ENCODE data around the gene RAB8B. TPM values are rescaled to one million over a fixed set of nuclear protein-coding genes. Genes with fewer than 3 reads are reported as not detected.
"Not testable (repeated sequence)": the region's sequence is repeated elsewhere in the genome, so short reads cannot be mapped to it uniquely, and the experiment has no call there.

RAB8B gene
- total RNA-seq, 4 donors from 2014 or later = 47.6 to 179 (median 67.1) TPM

DNA sequence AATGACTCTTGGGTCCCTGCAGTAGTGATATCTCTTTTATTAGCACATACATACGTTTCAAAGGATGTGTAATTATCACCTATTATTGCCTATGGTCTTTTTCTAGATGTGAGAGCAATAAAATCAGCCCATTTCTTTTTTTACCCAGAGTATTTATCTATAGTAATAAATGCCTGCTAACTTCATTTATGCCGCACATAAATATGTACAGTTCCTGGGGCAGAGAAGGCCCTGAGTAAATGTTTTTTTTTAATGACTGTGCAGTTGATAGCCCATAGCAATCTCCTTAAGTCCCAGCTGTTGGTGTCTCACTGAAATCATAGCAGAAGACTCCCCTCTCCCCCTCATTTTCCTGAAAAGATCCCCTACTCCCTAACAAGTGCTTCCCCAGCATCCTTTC, 16.7 kb downstream of the RAB8B start:
- intact Hi-C loops (cut with DNase I; ENCODE audit: low total_unique reads) = no loop called here
- no peaks in the 10 kb centered on the region for H3K27me3 ChIP-seq
- H3K4me1 ChIP-seq = no peaks in the 10 kb centered on the region
- no peak for DNase-seq
- H3K36me3 ChIP-seq = no peaks in the 10 kb centered on the region
- peak overlapping the region in 1 of 2 donors; percentile 17 for H3K27ac ChIP-seq
- H3K9me3 ChIP-seq = no peaks in the 10 kb centered on the region
- no peak overlapping the region for H3K4me3 ChIP-seq
- no peak for TF ChIP-seq POLR2A (IDR thresholded peaks at IDR 0.05)
- TF ChIP-seq, protein P1, sequence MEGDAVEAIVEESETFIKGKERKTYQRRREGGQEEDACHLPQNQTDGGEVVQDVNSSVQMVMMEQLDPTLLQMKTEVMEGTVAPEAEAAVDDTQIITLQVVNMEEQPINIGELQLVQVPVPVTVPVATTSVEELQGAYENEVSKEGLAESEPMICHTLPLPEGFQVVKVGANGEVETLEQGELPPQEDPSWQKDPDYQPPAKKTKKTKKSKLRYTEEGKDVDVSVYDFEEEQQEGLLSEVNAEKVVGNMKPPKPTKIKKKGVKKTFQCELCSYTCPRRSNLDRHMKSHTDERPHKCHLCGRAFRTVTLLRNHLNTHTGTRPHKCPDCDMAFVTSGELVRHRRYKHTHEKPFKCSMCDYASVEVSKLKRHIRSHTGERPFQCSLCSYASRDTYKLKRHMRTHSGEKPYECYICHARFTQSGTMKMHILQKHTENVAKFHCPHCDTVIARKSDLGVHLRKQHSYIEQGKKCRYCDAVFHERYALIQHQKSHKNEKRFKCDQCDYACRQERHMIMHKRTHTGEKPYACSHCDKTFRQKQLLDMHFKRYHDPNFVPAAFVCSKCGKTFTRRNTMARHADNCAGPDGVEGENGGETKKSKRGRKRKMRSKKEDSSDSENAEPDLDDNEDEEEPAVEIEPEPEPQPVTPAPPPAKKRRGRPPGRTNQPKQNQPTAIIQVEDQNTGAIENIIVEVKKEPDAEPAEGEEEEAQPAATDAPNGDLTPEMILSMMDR (IDR thresholded peaks at IDR 0.05) = no peak

DNA sequence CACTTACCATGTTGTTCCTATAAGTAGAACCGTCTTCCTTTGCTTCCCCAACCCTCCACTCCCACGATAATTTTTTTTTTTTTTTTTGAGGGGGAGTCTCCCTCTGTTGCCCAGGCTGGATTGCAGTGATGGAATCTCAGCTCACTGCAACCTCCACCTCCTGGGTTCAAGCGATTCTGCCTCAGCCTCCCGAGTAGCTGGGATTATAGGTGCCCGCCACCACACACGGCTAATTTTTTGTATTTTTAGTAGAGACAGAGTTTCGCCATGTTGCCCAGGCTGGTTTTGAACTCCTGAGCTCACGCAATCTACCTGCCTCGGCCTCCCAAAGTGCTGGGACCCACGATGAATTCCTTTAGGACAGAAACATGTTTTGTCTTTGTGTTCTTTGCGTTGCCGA, 19.4 kb downstream of the RAB8B start:
- H3K36me3 ChIP-seq; intact Hi-C loops (cut with DNase I; ENCODE audit: low total_unique reads); H3K27me3 ChIP-seq; H3K4me3 ChIP-seq; H3K4me1 ChIP-seq; DNase-seq; H3K9me3 ChIP-seq; H3K27ac ChIP-seq: not testable (repeated sequence)

DNA sequence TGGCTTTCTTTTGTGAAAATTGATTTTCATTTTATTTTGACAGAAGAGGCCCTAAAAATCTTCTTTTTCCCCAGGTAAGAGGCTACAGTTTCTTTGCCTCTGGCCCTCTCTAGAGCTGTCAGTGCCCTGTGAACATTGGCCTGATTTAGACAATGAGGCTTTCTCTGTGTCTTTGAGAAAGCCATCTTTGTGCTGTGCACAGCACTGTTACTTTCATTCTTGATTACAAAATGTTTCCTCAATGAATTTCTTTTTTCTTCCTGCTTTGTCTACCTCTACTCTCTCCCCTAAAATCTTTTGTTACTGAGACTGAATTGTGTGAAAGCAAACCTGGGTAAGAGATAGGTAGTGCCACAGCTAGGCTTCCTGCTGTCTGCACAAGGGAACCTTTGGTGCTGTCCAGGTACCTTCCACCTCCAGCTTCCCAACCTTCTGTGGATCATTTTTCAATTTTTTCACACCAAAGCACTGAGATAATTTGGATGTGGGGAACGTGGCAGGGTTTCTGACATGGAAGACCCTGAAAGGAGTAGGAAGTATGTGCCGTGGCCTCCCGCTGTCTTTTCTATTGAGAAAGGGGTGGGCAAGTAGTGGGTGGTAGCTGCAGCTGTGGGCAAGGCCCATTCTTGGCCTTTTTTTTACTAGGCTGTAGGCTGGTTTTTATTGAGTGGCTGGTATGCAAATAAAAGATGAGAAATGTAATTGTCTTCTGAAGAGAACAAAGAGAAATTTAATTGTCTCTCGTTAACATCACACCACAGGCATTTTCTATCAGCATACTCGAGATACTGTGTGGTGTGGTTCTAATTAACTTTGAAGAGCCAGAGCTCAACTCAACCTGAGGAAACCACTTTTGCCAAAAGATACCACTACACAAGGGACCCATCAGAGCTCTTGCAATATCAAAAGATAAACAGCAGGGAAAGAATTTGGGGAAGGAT, 21.0 kb downstream of the RAB8B start:
- intact Hi-C loops (cut with DNase I; ENCODE audit: low total_unique reads) = no loop called here
- Histone ChIP-seq H3K27ac (peak overlapping the region; percentile 74 to 84), H3K27me3 (no peaks in the 10 kb centered on the region), H3K4me3 (no peak overlapping the region), H3K4me1 (peaks cover 0 to 5% of the 10 kb centered on the region in 2 donors), H3K9me3 (no peaks in the 10 kb centered on the region), H3K36me3 (no peaks in the 10 kb centered on the region)
- TF ChIP-seq POLR2A (IDR thresholded peaks at IDR 0.05) = no peak
- TF ChIP-seq, protein P1 (IDR thresholded peaks at IDR 0.05) = no peak
- no peak for DNase-seq

DNA sequence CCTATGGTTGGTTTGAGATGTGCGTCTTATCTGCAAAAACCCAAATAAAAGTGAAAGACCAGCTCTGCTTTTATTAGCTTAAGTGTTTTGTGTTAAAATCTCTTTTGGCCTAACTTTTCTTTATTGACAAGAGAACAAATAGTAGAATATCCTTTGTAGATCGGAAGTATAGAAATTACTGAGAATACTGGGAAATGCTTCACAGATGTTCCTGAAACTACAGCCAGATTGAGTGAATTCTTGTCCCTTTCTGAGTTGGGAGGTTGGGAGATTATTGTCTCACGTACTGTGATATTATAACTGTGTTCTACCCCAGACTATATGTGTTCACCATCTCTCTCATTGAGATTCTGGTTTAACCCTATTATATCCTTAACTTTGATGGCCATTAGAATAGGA, 21.7 kb downstream of the RAB8B start:
- Histone ChIP-seq H3K36me3 (no peaks in the 10 kb centered on the region), H3K27ac (peak overlapping the region; percentile 74 to 84), H3K4me1 (peaks cover 0 to 5% of the 10 kb centered on the region in 2 donors), H3K4me3 (no peak overlapping the region), H3K9me3 (no peaks in the 10 kb centered on the region), H3K27me3 (no peaks in the 10 kb centered on the region)
- DNase-seq = no peak
- intact Hi-C loops (cut with DNase I; ENCODE audit: low total_unique reads) = no loop called here
- TF ChIP-seq POLR2A (IDR thresholded peaks at IDR 0.05) = no peak
- TF ChIP-seq, protein P1 (IDR thresholded peaks at IDR 0.05) = no peak

DNA sequence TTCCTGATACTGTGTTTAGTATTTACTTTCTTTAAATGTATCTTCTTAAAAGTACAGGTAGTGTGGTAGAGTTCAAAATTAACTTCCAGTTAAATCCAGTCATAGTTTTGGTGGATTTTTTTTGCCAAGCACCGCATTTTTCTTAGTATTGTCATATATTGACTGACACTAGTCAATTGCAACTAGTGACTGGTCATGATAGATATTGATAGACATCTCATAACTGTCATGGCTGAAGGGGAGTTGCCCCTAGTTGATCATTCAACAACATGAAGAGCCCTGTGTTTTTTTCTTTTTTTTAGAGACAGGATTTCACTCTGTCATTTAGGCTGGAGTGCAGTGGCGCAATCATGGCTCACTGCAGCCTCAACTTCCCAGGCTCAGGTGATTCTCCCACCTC, 22.1 kb downstream of the RAB8B start:
- no peaks in the 10 kb centered on the region for H3K9me3 ChIP-seq
- peak overlapping the region; percentile 74 to 84 for H3K27ac ChIP-seq

More for the DNA sequence above, 22.1 kb downstream of the RAB8B start:
- Histone ChIP-seq H3K36me3 (no peaks in the 10 kb centered on the region), H3K4me1 (peaks cover 0 to 5% of the 10 kb centered on the region in 2 donors), H3K27me3 (no peaks in the 10 kb centered on the region), H3K4me3 (no peak overlapping the region)
- no peak for DNase-seq
- intact Hi-C loops (cut with DNase I; ENCODE audit: low total_unique reads) = no loop called here
- TF ChIP-seq POLR2A (IDR thresholded peaks at IDR 0.05) = no peak
- TF ChIP-seq, protein P1 (IDR thresholded peaks at IDR 0.05) = no peak
